ENCODE data around the gene MDM2.

DNA sequence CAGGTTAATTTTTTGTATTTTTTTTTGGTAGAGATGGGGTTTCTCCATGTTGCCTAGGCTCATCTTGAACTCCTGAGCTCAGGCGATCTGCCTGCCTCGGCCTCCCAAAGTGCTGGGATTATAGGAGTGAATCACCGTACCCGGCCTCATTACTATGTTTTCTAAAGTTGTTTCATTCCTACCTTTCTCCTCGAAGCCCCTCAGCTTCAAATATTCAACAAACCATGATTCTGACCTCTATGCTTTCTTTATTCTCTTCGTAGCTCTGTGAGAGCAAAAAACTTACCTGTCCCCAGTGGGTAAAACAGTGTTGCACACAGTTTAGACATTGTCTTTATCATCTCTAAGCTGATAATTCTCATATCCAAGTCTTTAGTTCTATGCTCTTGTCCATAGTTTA, 26.2 kb upstream of the MDM2 start:
- TF ChIP-seq POLR2A (IDR thresholded peaks at IDR 0.05) (no peak), CTCF (IDR thresholded peaks at IDR 0.05 in 8 of 11, conservative IDR thresholded peaks at IDR 0.05 in 3 of 11) (no peak), POLR2AphosphoS5 (IDR thresholded peaks at IDR 0.05) (no peak)

Data from spleen (tissue), 7 donors.